AG08396 (cell line): ENCODE measurements around the gene KRTAP20-4.

Source experiments
- DNase-seq: peaks from one replicate; pipeline ENCODE4 v3.0.0; 2012; ENCODE audit warnings: low spot score, mixed read lengths

Gene KRTAP20-4

DNA sequence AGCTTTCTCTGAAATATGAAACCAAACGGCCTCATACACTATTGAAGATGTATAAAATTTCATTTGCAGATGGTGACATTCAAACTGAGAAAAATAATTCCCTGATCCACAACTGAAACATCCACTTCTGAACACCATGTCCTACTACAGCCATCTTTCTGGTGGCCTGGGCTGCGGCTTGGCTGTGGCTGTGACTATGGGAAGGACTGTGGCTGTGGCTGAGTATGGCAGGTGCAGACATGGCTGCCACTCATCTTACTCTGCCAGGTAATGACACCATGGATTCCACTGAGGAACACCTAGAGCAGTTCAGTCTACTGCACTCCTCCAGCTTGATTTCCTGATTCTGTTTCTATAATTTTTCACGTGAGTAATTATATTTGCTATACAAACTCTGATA lies at the start of gene KRTAP20-4:
Gene KRTAP20-4 (plus strand): TSS at position 106 of the 400 bp plus-strand sequence.
- no peak for DNase-seq

DNA sequence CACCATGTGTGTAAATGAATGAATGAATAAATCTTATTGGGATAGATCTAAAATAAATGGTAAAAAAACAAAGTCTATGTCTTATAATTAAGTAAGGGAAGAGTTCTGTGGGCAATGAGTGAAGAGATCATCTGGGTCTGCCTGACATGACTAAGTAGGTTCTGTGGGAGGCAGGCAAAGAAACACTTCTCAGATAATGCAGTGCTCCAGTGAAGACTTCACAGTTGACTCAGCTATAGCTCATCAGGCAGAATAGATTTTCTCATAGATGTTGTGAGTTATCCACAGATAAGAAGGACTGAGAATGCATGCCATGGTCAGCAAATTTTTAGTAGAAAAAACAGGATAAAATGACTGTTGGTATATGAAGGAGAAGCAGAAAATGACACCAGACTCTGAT lies 42.7 kb upstream of the KRTAP20-4 start:
- DNase-seq, result no peak

DNA sequence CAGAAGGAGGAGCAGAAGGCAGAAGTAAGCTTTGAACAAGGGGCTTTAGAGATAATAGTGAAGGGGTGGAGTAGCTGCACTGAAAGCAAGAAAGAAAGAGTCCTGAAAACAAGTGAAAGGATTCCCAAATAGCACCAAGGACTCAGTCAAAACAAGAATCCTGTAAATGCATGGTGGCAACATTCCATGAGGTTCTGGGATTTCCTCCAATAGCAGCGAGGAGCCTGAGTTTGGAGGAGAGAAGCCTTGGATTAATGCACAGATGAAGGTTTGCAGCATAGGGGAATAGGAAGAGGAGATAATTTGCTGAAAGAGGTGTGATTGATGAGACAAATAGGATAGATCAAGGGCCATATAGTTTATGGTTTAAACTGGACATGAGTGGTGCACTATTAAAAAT lies 41.1 kb upstream of the KRTAP20-4 start:
- DNase-seq, result no peak

DNA sequence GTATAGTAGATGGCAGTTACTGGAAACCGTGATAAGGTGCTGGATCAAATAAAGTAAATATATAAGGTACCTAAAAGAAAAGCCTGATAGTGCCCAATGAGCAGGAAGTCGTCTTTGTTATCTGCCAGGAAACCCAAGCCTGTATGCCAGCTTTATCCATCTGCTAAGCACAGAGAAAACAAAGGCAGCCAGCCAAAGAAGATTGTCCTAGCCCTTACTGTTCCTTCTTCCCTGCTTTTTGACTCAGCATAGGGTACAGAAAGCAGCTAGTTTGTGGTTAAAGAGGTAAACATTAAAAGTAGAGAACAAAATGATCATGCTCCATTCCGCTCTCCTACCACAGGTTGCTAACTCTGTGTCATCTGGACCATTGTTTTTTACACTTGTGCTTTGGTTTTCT lies 40.3 kb upstream of the KRTAP20-4 start:
- DNase-seq, result no peak

DNA sequence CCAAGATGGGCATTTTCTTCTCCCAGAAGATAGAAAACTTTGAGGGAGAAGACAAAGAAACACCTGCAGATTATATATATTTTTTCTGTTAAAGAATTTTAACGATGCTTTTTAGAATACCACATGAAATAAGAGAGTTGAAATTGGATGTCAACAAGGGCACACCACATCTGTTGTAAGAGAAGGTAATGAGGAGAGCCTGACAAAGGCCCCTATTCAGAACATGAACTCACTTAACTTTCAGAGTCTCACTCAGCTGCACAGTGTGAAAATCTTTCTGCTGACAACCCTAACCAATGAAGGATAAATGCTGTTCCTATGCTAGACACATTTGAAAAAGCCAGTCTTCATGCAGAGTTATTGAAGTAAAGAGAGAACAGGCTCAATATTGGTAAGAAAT lies 37.6 kb upstream of the KRTAP20-4 start:
- no peak for DNase-seq

DNA sequence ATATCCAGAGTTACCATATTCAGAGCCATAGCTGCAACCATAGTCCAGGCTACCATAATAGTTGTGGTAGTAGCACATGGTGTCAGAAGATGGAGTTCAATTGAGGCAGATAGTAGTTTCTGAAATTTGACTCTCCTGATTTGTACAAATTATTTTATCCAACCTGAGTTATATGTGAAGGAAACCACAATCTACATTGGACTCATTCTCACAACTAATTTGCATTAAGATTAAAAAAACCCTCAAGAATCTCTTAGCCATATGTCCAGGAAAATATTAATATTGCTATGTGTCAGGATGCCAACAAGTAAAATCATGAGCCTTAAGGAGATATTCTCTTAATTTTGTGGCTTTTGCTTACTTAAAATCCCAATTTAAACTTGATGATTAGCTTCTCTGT lies 30.1 kb upstream of the KRTAP20-4 start, which contains the start of gene KRTAP22-2:
Gene KRTAP22-2 (minus strand): TSS at position 101 of the 400 bp plus-strand sequence.
- DNase-seq, result no peak

DNA sequence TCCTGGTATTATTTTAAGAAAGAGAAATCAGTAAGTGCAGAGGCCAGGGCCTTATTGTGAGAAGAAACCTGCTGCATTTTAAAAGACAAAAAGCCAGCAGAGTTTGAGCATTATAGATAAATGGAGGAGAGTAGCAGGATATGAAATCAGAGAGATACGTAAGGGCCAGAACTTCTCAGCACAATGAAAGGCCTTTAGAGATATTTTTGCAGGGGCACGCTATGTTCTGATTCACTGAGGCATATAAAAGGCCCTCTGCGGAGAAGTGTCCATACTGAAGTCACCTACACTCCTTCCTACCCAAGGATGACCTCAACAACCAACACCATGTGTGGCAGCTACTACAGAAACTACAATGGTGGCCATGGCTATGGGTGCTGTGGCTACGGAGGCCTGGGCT lies 28.3 kb upstream of the KRTAP20-4 start, which contains the start of gene KRTAP6-3:
Gene KRTAP6-3 (plus strand): TSS at position 301 of the 400 bp plus-strand sequence. CDS start 6 bp downstream, at position 307.
- DNase-seq, result no peak

DNA sequence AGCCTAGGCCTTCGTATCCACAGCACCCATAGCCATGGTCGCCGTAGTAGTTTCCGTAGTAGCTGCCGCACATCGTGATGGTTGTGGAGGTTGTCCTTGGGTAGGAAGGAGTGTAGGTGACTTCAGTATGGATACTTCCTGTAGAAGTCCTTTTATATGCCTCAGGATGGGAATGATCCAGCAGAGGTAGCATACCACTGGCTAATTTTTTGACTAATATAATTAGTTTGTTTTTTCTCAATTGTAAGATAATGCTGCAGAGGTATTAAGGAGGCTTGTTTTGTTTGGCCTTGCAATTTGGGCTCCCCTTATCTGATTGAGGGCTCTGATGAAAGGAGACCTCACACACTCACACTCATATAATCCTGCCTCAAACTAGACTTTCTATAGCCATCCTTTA lies 21.6 kb upstream of the KRTAP20-4 start, which contains the start of gene KRTAP6-2:
Gene KRTAP6-2 (minus strand): TSS at position 101 of the 400 bp plus-strand sequence. CDS start 28 bp downstream, at position 73.
- no peak for DNase-seq

DNA sequence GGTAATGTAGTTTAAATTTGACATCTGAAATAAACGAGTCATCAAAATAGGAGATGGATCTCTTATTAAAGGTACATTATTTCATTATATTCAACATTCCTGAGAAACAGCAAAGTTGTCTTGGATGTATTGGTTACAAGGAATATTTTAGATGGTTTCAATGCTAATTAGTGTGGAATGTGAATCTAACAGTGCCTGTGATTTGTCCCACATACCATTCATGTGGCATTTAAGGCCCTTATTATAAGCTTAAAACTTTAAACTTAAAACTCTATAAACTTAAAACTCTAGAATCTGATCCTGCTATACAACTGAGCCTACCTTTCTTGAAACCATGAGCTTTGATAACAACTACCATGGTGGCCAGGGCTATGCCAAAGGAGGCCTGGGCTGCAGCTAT lies 19.6 kb upstream of the KRTAP20-4 start, which contains the start of gene KRTAP22-1:
Gene KRTAP22-1 (plus strand): TSS at position 301 of the 400 bp plus-strand sequence.
- DNase-seq, result no peak

DNA sequence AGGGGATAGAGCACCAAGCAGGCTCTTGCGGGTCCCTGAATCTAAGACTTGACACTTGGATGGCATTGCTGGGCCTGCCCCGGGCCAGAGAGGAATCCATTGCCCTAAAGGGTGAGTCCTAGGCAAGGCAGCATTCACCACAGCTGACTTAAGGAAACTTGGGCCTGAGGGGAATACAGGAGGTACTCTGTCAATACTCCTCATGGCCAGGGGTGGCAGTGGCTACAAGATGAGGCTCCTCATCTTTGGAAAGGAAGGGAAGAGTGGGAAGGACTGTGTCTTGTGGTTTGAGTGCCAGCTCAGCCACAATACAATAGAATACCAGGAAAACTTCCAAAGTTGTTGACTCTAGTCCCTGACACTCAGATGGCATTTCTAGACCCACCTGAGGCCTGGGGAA lies 14.5 kb upstream of the KRTAP20-4 start:
- no peak for DNase-seq

DNA sequence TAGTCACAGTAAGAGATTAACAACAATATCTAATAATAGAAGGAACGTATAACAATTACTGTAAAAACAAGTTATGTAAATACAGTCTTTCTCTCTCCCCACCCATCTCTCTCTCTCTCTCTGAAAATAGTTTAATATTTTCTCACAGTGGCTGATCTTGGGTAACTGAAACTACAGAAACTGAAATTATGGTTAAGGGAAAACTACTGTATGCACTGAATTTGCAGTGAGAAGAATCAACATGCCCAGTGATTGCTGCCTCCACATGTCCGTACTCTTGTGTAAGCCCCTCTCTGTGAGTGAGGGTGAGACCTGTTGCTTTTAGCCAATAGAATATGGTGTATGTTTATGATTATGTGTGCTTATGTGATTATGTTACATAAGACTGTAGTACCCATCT lies 8.3 kb upstream of the KRTAP20-4 start:
- no peak for DNase-seq

DNA sequence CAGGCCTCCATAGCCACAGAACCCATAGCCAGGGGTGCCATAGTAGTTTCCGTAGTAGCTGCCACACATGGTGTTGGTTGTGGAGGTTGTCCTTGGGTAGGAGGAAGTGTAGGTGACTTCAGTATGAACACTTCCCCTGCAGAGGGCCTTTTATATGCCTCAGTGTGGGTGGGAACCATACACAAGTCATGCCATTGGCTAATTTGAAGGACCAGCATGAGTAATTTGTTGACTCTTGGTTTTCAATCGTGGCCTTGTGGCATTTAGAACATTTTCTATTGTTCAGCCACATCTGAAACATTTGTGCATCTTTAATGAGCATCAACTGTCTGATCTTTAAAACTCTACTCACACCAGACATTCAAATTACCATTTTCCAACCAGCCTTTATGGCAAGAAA lies 6.6 kb upstream of the KRTAP20-4 start, which contains the start of gene KRTAP6-1:
Gene KRTAP6-1 (minus strand): TSS at position 95 of the 400 bp plus-strand sequence. CDS start 26 bp downstream, at position 69.
- DNase-seq, result no peak

DNA sequence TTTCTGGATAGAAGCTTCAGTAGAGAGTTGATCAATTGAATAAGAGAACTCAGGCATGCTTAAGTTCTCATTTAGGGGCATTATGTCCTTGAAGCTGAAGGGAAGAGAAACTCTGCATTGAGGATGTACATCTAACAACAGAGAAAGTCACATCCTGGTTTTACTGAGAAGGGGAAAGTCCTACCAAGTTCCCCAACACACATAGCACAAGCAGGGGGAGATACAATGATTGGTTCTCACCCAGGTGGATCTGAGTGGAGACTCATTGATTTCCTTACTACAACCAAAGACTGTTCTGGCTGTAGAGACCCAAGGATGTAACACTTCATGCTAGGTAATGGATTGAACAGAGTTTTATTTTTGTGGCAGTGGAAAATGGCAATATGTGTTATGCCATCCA lies 5.2 kb upstream of the KRTAP20-4 start:
- no peak for DNase-seq

DNA sequence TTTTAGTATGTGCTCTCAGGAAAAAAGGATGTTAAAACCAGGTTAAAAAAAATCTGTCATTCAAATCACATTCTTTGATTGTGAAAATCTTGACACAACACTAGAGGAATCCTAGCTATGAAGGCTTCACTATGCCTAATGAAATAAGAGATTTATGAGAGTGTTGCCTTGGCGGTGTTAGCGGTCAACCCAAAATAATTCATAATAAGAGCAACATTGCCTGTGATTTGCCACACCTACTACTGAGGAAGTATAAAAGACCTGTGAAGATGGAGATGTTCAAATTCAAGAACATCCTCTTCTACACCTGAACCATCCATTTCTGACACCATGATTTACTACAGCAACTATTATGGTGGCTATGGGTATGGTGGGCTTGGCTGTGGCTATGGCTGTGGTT lies 4.3 kb upstream of the KRTAP20-4 start, which contains the start of gene KRTAP20-1:
Gene KRTAP20-1 (plus strand): TSS at position 301 of the 400 bp plus-strand sequence. CDS start 30 bp downstream, at position 331.
- DNase-seq, result no peak

DNA sequence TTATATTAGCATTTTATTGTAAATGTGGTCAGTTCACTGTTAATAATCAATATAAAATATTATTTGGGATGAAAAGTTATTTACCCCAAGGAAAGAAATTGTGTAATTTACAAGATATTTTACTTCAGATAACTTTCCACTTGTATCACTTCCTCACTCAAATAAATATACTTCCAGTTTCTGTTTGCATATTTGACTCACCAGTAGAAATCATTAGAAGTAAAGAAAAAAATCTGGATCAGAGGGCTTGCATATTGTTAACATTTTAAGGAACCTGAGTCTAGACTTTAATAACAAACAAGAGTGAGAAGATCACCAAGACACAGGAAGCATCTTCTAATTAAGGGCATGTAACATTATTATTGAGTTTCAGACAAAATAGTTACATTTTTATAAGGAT lies 347 bp upstream of the KRTAP20-4 start:
- DNase-seq, result no peak

DNA sequence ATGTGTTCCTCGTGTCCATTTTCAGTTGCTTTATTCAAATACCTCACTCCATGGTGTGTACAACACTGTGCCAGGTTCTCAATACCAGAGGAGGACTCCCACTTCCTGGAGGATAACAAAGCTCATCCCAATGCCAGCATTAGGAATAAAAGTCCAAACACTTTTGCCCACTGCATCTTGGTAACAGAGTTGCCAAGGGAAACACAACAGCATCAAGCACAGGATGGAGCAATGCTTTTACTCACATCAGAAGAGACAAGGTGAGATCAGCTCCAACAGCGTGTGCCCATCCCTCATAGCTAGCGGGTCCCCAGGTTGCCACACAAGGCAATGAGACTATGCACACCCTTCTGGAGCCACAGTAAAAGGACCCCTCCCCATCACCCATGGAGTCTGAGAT lies 2.9 kb downstream of the KRTAP20-4 start:
- no peak for DNase-seq

DNA sequence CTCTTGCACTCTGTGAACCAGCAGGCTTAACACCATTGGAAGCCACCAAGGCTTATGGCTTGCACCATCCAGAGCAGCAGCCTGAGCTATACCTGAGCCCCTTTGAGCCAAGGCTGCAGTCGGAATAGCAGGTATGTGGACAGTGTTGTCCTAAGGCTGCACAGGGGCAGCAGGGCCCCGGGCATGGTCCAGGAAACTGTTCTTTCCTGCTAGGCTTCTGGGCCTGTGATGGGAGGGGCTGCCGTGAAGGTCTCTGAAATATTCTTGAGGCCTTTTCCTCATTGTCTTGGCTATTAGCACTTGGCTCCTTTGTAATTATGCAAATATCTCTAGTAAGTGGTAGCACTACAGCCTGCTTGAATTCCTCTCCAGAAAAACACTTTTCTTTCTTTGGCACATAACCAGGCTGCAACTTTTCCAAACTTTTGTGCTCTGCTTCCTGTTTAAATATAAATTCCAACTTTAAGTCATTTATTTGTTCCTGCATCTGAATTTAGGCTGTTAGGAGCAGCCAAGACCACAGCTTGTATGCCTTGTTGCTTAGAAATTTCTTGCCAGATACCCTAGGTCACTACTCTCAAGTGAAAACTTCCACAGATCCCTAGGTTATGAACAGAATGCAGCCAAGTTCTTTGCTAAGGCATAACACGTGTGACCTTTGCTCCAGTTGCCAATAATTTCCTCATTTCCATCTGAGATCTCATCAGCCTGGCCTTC lies 5.2 kb downstream of the KRTAP20-4 start:
- no peak for DNase-seq

DNA sequence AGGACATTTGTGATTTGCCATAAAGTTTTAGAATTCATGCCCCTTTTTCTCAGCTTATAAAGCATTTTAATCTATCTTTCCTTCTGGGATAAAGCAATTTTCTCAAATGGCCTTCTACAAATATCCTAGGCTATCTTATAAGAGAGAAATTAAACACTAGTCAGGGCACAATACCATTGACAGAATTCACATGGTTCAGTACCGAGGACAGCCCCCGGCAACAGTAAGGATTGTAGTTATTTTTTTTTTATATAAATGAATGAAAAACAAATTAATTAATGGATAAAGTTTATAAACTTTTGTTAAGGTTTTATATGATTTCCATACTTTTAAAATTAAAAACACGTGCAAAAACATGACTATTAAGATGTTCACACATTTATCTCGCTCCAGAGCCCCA lies 7.7 kb downstream of the KRTAP20-4 start:
- no peak for DNase-seq

DNA sequence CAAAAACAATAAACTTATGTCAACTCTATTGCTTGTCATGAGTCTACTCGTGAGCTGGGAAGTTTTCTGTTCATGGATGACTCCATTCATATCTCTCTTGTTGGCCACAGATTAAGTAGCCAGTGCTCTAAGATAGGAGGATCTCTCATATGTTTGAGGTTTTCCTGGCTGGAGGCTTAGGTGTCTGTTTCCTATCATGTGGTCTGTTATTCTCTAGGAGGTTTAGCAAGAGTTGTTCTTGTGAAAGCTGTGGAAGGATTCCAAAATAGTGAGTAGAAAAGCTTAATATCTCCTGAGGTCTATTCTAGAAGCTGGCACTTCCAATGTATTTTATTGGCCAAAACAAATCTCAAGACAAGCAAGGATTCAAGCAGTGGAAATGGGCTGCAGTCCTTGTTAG lies 8.8 kb downstream of the KRTAP20-4 start:
- no peak for DNase-seq

DNA sequence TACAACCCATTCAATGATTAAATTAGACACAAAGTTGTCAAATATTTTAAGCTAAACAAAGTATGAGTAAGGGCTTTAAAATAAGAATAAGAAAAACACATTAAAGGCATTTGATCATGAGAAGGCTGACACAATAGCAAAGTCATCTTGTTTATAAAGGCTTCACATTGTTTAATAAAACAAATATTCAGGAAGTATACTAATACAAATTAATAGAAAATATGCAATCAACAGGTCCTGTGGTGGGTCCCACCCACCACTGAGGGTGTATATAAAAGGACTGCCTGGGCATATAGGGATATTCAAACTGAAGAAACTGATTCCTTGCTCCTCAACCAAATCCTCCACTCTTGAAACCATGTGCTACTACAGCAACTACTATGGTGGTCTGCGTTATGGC lies 14.5 kb downstream of the KRTAP20-4 start, which contains the start of gene KRTAP20-2:
Gene KRTAP20-2 (plus strand): TSS at position 301 of the 400 bp plus-strand sequence. CDS start 58 bp downstream, at position 359.
- no peak for DNase-seq

DNA sequence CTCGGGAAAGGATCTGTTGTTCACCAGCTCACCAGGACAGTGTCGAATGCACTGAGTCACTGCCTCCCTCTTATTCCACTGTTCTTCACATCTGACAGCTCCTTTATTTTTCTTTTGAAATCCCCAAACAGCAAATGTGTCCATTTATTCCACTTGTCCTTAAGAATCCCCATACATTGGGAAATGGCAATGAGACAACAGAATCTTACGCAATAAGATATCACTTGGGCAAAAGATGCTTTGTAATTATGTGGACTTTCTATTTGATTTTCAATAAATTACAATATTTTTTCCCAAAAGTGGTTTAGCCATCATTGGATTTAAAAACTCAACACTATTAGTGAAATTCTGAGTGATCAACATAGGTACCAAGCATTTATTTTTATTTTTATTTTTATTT lies 18.3 kb downstream of the KRTAP20-4 start:
- DNase-seq, result no peak

DNA sequence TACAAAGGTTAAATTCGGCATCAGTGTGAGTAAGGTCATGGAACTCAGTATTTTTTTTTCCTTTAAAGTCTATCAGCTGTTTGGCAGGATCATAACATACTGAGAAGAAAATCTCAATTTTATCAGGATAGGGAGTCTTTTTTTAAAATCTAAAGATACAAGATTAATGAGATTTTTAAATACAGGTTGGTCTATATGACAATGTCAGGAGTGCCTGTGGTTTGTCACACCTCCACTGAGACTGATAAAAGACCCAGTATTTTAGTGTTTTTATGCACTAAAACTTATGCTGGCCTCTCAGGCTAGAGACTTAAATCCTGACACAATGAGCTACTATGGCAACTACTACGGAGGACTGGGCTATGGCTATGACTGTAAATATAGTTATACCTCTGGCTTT lies 22.1 kb downstream of the KRTAP20-4 start, which contains the start of gene KRTAP20-3:
Gene KRTAP20-3 (plus strand): TSS at position 301 of the 400 bp plus-strand sequence.
- no peak for DNase-seq

DNA sequence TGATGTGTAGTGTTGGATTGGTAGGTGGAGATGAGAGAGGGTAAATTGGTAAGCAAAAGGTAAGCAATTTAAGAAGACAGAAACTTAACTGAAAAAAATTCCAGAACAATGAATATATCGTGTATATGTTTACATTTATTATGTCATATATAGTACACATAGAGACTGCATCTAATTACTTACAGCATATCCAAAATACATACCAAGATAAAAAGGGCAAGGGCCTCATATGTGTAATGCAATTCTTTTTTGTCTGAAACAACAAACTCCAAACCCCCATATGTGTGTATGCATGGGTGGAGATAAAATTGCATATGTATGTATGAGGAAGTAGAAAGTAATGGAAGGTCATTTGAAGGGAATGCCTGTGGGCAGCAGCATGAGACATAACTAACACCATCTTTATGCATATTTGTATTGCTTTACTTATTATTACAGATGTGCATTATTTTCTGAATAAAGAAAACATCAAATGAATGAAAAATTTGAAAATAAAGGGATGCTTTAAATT lies 26.5 kb downstream of the KRTAP20-4 start:
- no peak for DNase-seq
